Measurements from ENCODE around the gene STK24.
A peak's percentile ranks its signal among the peaks of the same experiment; 100 is the strongest.

Gene STK24

GRCh38 chr13:98556142-98556816, 20.6 kb downstream of the STK24 start:
- no peak for DNase-seq

- no peak for DNase-seq
These were observed 27.1 kb downstream of the STK24 start for GRCh38 chr13:98549728-98550317.

- no peak for DNase-seq
These were observed 27.7 kb downstream of the STK24 start for GRCh38 chr13:98549006-98549727.

GRCh38 chr13:98548230-98548629, 28.7 kb downstream of the STK24 start:
- no peak for DNase-seq

- DNase-seq, result no peak
These were observed 29.5 kb downstream of the STK24 start for GRCh38 chr13:98547455-98547854.

DNA sequence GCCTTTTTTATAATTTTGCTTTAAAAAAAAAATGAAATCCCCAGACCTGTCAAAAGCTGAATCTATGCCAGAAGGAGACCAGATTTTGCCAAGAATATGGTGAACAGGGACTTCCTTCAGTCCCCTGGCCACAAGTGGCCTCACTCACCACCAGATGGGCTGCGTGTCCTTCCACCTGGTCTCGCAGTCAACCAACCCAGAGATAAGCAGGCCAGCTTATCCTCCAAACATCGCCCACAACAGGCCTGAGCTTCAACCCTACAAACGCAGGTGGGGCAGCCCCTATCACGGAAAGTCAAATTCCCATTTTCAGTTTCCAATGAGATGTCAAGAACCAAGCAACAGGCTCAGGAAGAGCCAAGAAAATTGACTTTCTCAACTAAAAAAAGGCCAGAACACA, 30.5 kb downstream of the STK24 start:
- no peak for DNase-seq

DNA sequence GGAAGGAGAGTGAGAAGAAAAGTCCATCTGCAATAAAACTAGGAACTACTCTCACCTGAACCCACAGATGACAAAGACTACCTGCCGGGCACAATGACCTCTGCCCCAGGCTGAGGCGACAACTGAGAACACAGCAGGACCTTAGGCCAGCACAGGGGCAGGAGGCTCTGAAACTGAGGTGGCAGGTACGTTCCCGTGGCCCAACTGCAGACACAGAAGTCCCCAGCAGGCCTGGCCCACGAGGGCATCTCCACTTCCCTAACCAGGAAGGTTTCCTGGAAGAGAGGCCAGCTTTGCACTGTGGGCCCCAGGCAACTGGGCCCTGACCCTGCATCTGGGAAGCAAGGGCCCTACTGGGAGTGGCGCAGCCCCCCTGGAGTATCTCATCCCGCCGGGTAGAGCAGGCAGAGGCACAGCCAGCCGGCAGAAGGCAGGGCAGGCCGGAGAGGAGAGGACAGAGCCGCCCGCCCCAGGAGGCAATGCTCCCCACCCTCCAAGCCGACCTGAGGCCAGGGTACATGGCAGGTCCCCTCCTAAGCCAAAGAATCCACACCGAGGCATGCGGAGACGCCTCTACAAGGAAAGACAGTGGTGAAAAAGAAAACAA, 32.7 kb downstream of the STK24 start:
- DNase-seq, result no peak

DNA sequence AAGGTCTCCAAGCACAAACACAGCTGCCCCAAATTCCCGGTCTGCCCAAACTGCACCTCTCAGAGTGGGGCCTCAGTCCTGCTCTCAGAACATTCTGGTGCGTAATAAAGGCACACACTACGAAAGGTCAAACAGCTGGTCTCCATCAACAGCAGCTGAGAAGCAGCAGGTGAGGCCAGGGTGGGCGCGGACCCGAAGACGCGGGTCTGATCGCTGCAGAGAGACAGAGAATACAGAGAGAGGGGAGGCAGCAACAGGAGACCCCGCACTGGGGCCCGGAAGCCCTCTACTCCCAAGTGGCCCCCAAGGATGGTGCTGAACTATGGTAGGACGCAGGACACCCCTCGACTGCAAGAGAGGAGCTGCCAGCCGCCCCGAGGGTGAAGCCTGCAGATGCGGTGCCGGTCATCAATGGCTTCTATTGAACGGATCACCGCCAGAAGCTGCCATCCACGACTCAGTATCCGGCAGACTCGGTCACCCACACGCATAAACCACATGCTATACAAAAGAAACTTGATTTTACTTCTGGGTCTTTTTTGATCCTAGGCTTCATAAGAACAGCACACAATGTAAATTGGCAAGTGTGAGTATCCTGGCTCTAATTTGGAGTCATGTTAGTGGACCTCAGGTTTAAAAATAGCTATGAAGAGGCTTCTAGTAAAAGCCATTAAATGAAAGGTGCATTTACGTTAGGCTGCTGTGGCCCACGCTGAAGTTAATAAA, 33.4 kb downstream of the STK24 start:
- peak in 1 of 2 donors; percentile 43 for DNase-seq

GRCh38 chr13:98542568-98543377, 34.1 kb downstream of the STK24 start:
- no peak for DNase-seq

GRCh38 chr13:98541701-98542203, 35.2 kb downstream of the STK24 start:
- no peak for DNase-seq

DNA sequence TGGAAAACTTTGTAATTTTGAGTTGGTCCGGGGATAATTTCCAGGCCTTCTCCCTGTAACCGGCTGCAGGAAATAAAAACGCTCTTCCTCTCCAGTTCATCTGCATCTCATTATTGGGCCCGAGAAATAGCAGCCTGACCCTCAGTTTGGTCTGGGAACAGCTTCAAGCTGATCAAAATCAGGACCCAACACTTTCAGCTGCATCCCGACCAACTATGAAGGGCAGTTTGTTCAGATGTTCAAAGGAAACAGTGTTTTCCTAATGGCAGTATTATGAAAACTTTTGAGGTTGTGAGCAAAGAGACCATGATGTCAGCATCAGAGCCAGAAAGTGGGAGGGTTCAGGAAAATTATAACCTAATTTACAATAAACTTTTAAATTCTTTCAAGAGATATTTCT, 35.7 kb downstream of the STK24 start:
- DNase-seq, result no peak

- DNase-seq, result no peak
These were observed 36.4 kb downstream of the STK24 start for GRCh38 chr13:98540476-98540875.

DNA sequence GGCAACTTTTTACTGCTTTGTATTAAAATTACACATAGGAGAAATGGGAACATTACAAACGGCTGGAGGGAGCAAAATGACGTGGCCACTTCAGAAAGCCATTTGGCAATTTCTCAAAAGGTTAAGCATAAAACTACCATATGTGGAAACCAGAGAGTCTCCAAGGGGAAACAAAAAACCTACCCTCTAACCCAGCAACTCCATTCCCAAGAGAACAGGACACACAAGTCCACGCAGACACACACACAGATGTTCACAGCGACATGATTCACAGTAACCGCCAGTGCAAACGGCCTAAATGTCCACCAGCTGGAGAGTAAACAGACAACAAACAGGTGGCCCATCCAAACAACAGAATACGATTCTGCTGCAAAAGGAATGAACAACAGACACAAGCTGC, 37.2 kb downstream of the STK24 start:
- DNase-seq, result no peak

- DNase-seq, result no peak
These were observed 38.0 kb downstream of the STK24 start for GRCh38 chr13:98538876-98539275.

DNA sequence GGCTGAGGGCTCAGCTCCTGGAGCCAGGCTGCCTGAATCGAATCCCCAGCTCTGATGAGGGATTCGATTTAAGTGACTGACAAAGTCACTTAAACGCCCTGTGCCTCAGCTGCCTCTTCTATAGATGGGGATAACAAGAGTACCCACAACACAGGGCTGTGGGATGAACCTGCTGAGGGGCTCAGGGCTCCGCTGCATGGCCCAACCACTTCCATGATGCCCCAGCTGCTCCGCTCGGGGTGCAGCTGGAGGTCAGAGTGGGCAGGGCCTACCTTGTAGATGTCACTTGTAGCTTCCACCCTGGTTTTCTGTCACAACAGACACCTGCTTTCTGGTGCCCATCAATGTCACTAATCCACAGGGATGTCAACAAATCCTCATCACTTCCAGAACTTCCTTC, 39.2 kb downstream of the STK24 start:
- DNase-seq, result no peak

GRCh38 chr13:98537306-98537705, 39.6 kb downstream of the STK24 start:
- no peak for DNase-seq

- DNase-seq, result no peak
These were observed 40.2 kb downstream of the STK24 start for GRCh38 chr13:98536729-98537128.

GRCh38 chr13:98535501-98536354, 41.2 kb downstream of the STK24 start:
- DNase-seq, result no peak

GRCh38 chr13:98534821-98535220, 42.1 kb downstream of the STK24 start:
- no peak for DNase-seq

- DNase-seq, result no peak
These were observed 43.0 kb downstream of the STK24 start for GRCh38 chr13:98533912-98534311.

GRCh38 chr13:98532254-98532653, 44.7 kb downstream of the STK24 start:
- no peak for DNase-seq

Data from stimulated activated CD4-positive, alpha-beta T cell treated with anti-CD3 and anti-CD28 coated beads, Interleukin-2, amount 100 ng/mL, for 24 hours (primary cell).